Stimulated activated CD4-positive, alpha-beta T cell treated with anti-CD3 and anti-CD28 coated beads, Interleukin-2, amount 100 ng/mL, for 48 hours (primary cell): ENCODE measurements around the gene TRIP6.
A peak's percentile ranks its signal among the peaks of the same experiment; 100 is the strongest.

Experiments used
- DNase-seq, 2 donors: peaks; one replicate each; pipeline ENCODE4 v3.0.0-alpha.2; 2020

The TRIP6 gene

DNA sequence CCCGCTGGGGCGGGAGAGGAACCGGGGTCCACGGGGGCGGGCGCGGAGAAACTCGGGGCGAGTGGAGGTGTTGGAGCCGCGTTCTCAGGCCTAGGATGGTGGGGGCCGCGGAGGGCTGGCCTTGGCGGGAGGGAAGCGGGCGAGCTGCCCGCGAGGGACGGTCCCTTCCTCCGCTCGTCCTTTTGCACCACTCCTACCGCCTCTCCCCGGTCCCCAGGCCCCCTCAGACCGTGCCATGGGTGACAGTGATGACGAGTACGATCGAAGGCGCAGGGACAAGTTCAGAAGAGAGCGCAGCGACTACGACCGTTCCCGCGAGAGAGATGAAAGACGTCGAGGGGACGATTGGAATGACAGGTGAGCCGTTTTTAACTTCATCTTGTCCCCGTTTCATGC, 8.2 kb downstream of the TRIP6 start:
- peak in 1 of 2 donors; percentile 29 for DNase-seq

DNA sequence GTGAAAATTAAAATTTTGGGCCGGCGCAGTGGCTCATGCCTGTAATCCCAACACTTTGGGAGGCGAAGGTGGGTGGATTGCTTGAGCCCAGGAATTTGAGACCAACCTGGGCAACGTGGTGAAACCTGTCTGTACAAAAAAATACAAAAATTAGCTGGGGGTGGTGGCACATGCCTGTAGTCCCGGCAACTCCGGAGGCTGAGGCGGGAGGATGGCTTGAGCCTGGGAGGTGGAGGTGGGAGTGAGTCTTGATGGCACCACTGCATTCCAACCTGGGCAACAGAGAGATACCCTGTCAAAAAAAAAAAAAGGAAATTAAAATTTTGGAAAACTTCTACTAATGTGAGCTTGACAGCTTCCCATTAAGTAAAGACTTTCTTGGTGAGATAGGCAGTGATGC, 10.8 kb downstream of the TRIP6 start:
- DNase-seq = no peak

DNA sequence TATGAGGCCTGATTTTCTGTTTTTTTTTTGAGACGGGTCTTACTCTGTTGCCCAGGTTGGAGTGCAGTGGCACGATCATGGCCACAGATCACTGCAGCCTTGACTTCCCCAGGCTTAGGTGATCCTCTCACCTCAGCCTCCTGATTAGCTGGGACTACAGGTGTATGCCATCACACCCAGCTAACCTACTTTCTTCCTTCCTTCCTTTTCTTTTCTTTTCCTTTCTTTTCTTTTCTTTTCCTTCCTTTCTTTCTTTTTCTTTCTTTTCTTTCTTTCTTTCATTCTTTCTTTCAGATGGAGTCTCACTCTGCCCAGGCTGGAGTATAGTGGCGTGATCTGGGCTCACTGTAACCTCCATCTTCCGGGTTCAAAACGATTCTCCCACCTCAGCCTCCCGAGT, 11.5 kb downstream of the TRIP6 start:
- no peak for DNase-seq

DNA sequence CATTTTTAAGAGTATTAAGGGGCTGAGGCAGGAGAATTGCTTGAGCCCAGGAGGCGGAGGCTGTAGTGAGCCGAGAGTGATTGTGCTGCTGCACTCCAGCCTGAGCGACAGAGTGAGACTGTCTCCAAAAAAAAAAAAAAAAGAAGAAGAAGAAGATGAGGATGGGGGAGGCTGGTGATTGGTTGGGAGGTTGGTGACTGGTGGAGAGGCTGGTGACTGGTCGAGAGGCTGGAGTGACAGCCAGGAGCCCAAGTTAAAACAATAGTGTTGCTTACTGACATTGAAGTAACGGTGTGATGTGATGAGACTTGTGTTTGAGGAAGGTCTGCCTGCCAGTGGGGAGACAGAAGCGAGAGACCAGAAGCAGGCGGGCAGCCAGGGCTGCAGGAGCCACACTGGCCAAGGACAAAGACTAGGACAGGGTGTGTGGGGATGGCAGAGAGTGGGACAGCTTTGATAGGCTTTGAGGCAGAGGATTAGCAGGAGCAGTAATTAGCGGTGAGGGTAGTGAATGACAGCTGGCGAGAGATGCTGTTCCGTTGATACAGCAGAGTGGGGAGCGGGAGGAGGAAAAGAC, 12.6 kb downstream of the TRIP6 start:
- DNase-seq = no peak

DNA sequence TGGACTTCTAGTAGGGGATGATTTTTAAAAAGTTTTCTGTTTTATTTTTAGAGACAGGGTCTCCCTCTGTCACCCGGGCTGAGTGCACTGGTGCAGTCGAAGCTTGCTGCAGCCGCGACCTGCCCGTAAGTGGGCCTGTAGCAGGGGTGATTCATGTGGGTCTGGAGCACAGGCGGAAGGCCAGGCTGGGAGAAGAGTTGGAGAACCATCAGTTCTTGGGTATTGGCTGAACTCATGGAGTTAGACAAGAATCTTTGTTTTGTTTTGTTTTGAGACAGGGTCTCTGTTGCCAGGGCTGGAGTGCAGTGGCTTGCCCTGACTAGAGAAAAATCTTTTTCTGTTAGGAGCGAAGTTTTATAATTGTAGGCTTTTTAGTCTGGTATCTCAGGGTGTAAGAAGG, 13.5 kb downstream of the TRIP6 start:
- DNase-seq = no peak

DNA sequence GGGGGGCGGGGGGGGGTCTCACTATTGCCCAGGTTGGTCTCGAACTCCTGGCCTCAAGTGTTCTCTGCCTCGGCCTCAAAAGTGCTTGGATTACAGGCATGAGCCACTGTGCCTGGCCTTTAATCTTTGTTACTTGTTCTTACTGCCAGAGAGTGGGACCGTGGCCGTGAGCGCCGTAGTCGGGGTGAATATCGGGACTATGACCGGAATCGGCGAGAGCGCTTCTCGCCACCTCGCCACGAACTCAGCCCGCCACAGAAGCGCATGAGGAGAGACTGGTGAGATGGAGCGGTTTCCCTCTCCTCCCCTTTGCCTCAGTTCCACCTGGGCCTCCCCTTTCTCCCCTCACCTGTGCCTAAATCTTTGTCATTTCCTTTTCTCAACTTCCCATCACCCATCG, 13.9 kb downstream of the TRIP6 start:
- no peak for DNase-seq

DNA sequence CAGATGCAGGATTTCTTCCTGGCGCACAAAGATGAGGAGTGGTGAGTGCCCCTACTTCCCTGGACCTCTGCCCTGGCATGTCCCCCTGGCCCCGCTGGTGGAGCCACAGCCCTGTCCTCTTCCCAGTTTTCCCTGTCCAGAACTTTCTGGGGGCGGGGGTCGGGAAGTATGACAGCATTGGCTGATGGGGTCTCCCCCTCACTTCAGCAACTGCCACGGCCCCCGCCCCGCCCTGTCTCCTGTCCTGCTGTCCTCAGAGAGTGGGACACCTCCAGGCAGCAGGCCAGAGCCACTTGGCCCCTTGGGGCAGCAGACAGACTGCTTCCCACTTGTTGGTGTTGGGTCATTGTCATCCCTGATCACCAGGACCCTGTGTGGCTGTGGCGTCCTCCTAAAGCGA, 15.0 kb downstream of the TRIP6 start:
- no peak for DNase-seq

DNA sequence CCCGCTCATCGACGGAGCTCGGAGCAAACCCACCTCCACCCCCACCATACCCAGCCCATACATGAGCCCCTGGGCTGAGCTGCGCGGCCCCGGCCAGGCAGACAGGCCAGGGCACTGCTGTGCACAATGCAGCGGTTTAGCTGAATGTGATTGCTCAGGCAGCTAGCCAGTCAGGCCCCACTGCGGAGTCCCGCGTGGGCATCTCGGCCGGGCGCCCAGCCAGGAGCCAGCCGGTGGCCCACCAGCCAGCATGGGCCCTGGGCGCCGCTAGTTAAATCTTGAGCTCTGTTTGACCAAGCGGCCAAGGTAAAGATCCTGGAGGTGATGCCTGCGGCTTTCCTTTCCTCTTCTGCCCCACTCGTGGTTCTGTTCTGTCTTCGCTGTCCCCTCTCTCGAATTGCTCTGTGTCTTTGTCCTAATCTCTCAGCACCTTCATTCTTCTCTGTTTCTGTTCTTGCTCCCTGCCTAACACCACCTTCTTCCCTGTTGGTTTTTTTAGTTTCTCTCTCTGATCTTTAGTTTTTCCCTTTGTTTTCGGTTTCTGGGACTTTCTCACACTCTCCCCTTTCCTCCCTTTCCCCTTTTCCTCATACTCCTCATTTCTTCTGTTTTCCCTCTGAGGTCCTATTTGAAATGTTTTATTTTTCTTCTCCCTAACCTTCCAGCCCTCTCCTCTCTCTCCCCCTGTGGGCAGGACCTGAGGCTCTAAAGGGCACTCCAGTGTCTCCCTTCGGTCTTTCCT, 15.8 kb downstream of the TRIP6 start:
- DNase-seq = no peak

DNA sequence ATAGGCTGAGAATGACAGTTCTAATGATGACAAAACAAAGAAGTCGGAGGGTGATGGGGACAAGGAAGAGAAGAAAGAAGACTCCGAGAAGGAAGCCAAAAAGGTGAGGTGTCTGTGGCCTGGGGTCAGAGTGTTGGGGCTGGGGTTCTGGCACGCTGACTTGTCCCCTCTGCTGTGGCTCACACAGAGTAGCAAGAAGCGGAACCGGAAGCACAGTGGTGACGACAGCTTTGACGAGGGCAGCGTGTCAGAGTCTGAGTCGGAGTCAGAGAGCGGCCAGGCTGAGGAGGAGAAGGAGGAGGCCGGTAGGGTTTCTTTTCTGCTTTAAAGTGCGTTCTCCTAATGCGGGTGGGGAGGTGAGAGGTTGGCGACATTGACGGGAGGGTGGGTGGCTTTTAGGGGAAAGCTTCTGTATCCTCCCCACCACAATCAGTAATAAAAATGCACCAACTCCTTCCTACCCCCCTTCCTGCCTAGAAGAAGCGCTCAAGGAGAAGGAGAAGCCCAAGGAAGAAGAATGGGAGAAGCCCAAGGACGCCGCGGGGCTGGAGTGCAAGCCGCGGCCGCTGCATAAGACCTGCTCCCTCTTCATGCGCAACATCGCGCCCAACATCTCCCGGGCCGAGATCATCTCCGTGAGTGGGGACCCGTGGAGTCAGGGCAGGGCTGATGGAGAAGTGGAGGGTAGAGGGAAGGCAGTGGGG, 17.7 kb downstream of the TRIP6 start:
- DNase-seq = no peak

DNA sequence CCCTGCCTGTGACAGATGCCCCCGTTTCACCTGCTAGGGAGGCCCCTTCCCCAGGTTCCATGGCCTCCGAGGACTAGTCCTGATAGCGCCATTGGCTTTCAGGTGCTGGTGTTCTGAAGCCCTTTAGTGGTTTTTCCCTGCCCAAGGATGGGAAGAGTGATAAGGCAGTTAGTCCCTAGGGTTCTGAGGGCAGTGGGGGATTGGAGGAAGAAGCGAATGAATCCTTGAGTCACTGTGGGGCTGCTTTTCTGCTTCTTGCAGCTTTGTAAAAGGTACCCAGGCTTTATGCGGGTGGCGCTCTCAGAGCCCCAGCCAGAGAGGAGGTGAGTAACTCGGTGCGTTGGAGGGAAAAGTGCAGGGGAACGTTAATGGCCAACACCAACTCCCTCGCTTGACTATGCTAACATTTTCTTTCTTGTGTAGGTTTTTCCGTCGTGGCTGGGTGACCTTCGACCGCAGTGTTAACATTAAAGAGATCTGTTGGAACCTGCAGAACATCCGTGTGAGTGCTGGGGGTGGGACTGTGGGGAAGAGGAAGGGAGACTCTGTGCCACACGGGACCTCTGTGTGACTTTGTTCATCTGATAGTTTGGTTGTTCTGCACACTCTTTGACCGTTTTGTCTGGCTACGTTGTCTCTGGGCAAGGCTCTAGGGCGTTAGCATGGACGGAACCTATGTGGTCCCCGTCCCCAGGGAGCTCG, 18.4 kb downstream of the TRIP6 start:
- DNase-seq = no peak

DNA sequence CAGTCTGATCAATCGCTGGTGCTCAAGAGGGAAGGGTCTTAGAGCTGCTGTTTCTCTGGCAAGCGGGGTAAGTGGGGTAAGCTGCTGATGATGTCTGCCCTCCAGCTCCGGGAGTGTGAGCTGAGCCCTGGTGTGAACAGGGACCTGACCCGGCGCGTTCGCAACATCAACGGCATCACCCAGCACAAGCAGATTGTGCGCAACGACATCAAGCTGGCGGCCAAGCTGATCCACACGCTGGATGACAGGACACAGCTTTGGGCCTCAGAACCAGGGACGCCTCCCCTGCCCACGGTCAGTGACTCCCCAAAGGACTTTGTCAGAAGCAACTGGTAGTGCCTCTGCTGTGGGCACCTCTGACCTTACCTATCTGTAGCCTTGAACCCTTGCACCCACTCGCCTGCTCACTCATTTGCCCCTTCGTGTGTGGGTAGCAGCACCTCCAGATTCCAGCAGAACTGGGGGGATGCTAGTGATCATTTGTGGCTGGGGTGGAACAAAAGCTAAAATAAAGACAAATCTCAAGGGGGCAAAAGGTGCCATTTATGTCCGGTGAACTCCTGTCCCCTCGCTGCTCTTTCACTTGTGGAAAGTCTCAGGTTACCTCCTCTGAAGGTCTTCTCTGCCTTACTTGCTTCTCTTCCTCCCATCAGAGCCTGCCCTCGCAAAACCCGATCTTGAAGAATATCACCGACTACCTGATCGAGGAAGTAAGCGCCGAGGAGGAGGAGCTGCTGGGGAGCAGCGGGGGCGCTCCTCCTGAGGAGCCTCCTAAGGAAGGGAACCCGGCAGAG, 19.2 kb downstream of the TRIP6 start:
- no peak for DNase-seq

DNA sequence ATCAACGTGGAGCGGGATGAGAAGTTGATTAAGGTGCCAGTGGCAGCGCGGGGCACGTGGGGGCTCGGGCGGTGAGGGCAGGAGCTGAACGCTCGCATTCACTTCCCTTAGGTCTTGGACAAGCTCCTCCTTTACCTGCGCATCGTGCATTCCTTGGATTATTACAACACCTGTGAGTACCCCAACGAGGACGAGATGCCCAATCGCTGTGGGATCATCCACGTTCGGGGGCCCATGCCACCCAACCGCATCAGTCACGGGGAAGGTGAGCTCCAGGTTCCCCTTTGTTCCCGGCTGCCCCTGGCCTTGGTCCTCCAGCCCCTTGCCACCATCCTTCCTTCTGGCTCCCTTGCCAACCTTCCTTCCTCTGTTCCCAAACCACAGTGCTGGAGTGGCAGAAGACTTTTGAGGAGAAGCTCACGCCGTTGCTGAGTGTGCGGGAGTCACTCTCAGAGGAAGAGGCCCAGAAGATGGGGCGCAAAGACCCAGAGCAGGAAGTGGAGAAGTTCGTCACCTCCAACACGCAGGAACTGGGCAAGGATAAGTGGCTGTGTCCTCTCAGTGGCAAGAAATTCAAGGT, 19.8 kb downstream of the TRIP6 start:
- DNase-seq = no peak

DNA sequence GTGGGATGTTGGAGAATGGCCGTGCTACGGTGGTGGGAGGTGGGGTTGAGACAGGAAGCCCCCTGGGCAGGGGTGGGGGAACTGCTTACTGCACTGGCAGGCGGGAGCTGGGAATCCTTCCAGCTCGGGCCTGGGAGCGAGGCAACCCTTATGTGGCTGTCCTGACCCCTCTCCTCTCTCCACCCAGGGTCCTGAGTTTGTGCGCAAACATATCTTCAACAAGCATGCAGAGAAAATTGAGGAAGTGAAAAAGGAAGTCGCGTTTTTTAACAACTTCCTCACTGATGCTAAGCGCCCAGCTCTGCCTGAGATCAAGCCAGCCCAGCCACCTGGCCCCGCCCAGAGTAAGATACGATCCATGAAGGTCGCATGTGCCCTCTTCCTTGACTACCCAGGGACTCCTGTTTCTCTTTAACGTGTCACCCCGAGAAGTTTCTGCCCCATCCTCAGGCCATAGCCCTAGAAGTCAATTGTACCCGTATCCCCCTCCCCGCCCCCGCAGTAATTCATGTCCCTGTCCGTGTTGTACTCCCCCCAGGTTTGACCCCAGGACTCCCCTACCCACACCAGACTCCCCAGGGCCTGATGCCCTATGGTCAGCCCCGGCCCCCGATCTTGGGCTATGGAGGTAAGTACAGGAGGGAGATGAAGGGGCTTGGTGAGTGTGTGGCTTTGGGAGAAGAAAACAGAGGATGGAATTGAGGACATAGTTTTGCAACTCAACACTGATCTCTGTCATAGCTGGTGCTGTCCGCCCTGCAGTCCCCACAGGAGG, 20.5 kb downstream of the TRIP6 start:
- DNase-seq = no peak

DNA sequence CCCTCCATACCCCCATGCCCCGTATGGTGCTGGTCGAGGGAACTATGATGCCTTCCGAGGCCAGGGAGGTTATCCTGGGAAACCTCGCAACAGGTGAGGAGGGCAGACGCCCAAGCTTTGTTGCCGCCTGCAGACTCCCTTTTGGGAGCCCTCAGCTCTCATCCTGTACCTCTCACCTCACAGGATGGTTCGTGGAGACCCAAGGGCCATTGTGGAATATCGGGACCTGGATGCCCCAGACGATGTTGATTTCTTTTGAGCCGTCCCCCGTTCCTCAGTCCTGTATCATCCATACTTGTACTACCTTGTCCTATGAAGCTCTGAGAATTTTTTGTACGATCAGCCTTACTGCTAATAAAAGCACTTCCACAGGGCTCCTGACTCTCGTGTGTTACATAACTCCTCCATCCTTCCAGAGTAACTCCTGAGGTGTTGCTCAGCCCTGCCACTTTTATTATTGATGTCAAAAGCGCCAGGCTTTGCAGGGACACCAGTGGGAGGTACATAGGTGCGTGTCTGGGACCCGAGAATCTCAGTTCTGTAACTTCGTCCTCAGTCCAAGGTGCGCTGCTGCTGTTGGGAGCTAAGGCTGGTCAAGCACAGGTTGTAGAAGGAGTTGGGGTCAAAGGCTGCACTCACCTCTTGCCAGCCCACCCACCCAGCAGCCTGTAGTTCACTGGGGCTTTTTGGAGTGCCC, 21.3 kb downstream of the TRIP6 start:
- DNase-seq = no peak

DNA sequence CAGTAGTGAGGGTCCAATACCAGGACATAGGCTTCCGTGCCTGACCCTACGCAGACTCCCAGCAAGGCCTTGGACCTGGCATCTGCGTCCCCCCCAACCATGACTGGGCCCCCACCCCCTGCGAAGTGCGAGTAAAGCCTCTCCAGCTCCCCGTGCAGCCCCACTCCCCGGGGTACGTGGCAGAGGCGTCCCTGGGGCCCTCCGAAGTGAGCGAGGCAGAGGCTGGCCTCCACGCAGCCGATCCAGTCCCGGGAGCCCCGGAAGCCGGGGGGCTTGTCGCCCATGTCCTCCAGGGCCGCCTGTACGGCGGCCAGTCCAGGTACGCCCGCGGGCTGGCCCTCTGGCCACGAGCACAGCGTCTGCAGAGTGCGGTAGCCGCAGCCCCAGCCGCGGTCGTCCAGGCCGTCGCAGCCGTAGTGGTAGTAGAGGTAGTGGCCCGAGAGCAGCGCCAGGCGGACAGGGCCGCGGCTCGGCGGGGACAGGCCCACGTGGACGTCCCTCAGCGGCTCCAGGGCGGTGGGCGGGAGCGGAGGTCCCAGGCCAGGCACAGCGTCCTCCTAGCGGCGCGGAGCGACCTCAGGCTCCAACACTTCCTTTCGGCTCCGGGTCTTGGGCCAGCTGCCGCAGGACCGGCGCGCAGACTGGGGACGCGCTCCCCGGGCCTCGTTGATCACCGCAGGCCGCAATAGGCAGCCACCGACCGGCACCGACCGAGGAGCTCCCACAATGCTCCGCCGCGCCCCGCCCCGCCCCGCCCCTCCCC, 22.0 kb downstream of the TRIP6 start, which contains the start of gene UFSP1:
UFSP1 (minus strand) TSS at position 728 of the 763 bp plus-strand sequence; CDS start at position 284, 444 bp downstream.
- DNase-seq = no peak

DNA sequence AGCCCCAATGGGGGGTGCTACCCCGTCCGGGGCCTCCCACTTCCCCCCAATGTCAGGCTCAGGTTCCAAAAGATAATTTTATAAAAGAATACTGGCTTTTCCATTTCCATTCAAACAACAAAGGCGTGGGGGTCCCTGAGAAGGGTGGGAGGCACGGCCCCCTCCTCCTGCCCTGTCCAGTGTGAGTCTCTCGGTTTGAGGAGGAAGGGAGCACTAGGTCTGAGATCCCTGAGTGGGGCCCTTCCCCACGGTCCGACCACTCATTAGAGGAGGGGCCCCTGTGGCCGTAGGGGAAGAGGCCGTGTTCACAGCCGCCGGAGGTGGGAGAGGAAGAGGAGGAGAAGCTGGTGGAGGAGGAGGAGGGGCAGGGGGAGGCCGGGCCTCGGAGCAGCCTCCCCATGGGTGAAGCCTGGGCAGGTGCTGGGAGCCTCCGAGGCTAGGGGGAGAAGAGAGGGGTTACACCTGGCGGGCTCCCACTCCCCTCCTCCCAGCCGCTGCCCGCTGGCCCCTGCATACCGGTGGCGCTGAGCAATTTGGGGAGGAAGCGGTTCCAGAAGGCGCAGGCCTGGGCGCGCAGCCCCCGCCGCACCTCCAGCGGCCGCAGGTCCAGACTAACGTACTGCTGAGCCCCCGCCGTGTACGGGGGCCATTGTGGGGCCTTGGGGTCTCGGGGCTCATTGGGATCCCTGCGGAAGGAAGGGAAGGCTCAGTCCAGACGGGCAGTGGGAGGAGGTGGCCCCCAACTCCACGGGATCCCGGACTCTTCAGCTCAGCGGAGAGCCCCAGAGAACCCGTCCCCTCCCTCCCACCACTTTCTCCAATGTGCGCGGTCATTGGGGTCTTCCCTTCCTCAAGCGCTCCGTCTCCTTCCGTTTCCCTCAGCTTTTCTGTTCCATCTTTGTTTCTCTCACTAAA, 23.7 kb downstream of the TRIP6 start:
- no peak for DNase-seq

DNA sequence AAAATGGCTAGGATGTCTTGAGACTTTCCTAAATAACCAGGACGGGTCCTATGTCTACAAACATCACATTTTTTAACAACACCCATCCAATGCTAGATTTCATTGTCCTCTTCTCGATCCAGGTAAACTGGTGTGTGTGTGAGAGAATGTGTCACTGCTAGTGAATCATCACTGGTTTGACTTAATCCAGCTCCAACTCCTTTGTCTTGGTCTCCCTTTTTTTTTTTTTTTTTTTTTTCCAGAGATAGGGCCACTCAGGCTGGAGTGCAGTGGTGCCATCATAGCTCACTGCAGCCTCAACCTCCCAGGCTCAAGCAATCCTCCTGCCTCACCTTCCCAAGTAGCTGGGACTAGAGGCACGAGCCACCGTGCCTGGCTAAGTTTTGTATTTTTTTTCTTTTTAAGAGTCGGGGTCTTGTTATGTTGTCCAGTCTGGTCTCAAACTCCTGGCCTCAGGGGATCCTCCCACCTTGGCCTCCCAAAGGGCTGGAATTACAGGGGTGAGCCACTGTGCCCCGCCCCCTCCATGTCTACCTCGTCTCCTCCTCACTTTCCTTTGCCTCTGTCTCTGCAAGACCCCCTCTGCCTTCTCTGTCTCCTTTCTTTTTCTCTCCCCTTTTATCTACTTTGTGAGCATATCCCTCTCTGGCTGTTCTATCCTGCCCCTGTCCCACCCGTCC, 24.5 kb downstream of the TRIP6 start:
- DNase-seq = no peak
